ENCODE measurements around the gene TCP11.

The TCP11 gene

GRCh38 chr6:35170891-35171290, 29.8 kb upstream of the TCP11 start:
- DNase-seq, result no peak

- DNase-seq, result no peak
These were observed 29.0 kb upstream of the TCP11 start for GRCh38 chr6:35170166-35170565.

GRCh38 chr6:35168461-35168861, 27.3 kb upstream of the TCP11 start:
- no peak for DNase-seq

GRCh38 chr6:35167505-35167904, 26.4 kb upstream of the TCP11 start:
- DNase-seq, result no peak

- DNase-seq, result no peak
These were observed 25.4 kb upstream of the TCP11 start for GRCh38 chr6:35166520-35166919.

- DNase-seq, result no peak
These were observed 25.0 kb upstream of the TCP11 start for GRCh38 chr6:35166116-35166515.

GRCh38 chr6:35165630-35166071, 24.5 kb upstream of the TCP11 start:
- peak; percentile 60 for DNase-seq

- no peak for DNase-seq
These were observed 23.7 kb upstream of the TCP11 start for GRCh38 chr6:35164868-35165267.

GRCh38 chr6:35164277-35164676, 23.1 kb upstream of the TCP11 start:
- no peak for DNase-seq

- no peak for DNase-seq
These were observed 22.7 kb upstream of the TCP11 start for GRCh38 chr6:35163836-35164235.

- no peak for DNase-seq
These were observed 20.9 kb upstream of the TCP11 start for GRCh38 chr6:35161776-35162607.

- no peak for DNase-seq
These were observed 20.1 kb upstream of the TCP11 start for GRCh38 chr6:35161266-35161665.

GRCh38 chr6:35160642-35161041, 19.5 kb upstream of the TCP11 start:
- no peak for DNase-seq

- DNase-seq, result no peak
These were observed 17.4 kb upstream of the TCP11 start for GRCh38 chr6:35158520-35158919.

- no peak for DNase-seq
These were observed 13.8 kb upstream of the TCP11 start for GRCh38 chr6:35154947-35155346.

- DNase-seq, result no peak
These were observed 13.1 kb upstream of the TCP11 start for GRCh38 chr6:35154262-35154661.

GRCh38 chr6:35152067-35152707, 11.0 kb upstream of the TCP11 start:
- DNase-seq, result no peak

GRCh38 chr6:35151466-35151865, 10.3 kb upstream of the TCP11 start:
- no peak for DNase-seq

GRCh38 chr6:35149891-35150566, 8.9 kb upstream of the TCP11 start:
- DNase-seq, result no peak

GRCh38 chr6:35148167-35148741, 7.1 kb upstream of the TCP11 start:
- DNase-seq, result no peak

- DNase-seq, result no peak
These were observed 6.3 kb upstream of the TCP11 start for GRCh38 chr6:35147486-35147885.

GRCh38 chr6:35147026-35147425, 5.9 kb upstream of the TCP11 start:
- DNase-seq, result no peak

- no peak for DNase-seq
These were observed 5.3 kb upstream of the TCP11 start for GRCh38 chr6:35146453-35146852.

- no peak for DNase-seq
These were observed 4.6 kb upstream of the TCP11 start for GRCh38 chr6:35145757-35146156.

All from suppressor macrophage treated with lipopolysaccharide for 4 hours (primary cell).